K562 (cell line): ENCODE data around the gene CIAPIN1. TPM values are rescaled to one million over a fixed set of nuclear protein-coding genes. Genes with fewer than 3 reads are reported as not detected.

Experiments
- EGR1 ChIP-seq: fragments of 450-650 bp; conservative IDR thresholded peaks from 2 replicates; pipeline ENCODE4 v1.6.1; 2017; ENCODE audit warnings: mild to moderate bottlenecking
- HDAC1 ChIP-seq, 2 experiments: fragments of 450-650 bp; IDR thresholded peaks; 2 replicates each; pipeline ENCODE4 v1.6.1; 2016 to 2017; ENCODE audit warnings: inconsistent platforms in 1 of 2, mild to moderate bottlenecking in 1 of 2, moderate library complexity in 1 of 2
- MED1 ChIP-seq: sonication (generic); formaldehyde crosslinking; IDR thresholded peaks from 2 replicates; pipeline ENCODE4 v1.8.1; 2023; ENCODE audit warnings: missing genetic modification reagents, borderline replicate concordance
- PHB ChIP-seq: fragments of 250-450 bp; sonication (Bioruptor Pico); IDR thresholded peaks from 2 replicates; pipeline ENCODE4 v1.5.0; 2021
- RB1 ChIP-seq: fragments of 450-650 bp; IDR thresholded peaks from 2 replicates; pipeline ENCODE4 v1.6.1; 2017; ENCODE audit warnings: low read depth, mild to moderate bottlenecking
- RBBP5 ChIP-seq: fragments of 200-600 bp; sonication (generic); IDR thresholded peaks from 2 replicates; pipeline ENCODE4 v1.6.1; 2012; ENCODE audit warnings: borderline replicate concordance, mild to moderate bottlenecking, low read length, control low read depth, inconsistent platforms; ENCODE audit not compliant: insufficient read depth, poor library complexity, severe bottlenecking
- RFX1 ChIP-seq: fragments of 450-650 bp; IDR thresholded peaks from 2 replicates; pipeline ENCODE4 v1.6.1; 2016; ENCODE audit warnings: mild to moderate bottlenecking, moderate library complexity
- XRCC5 ChIP-seq: fragments of 200-400 bp; formaldehyde crosslinking; IDR thresholded peaks from 2 replicates; pipeline ENCODE4 v1.6.1; 2017; ENCODE audit warnings: low read depth, mild to moderate bottlenecking, low read length
- ZNF561 ChIP-seq: fragments of 450-650 bp; formaldehyde crosslinking; conservative IDR thresholded peaks from 2 replicates; pipeline ENCODE4 v1.4.0; 2020; ENCODE audit warnings: mild to moderate bottlenecking, moderate library complexity
- polyA plus RNA-seq, 8 experiments: library from polyadenylated mRNA; depleted of rRNA in 4 of 8; stranded (reverse) in 5 of 8; unstranded in 3 of 8; fragments of >200 nt; fragmentation: Nextera tagmentation in 2 of 8; fragmentation: Illumina TruSeq in 1 of 8; extraction: Ambion mirVana in 2 of 8; extraction: Trizol in 1 of 8; gene quantifications; 2 replicates each; pipeline versions ENCODE4 v1.2.1 to v1.2.3, GENCODE V29; 2011 to 2014; ENCODE audit warnings: inconsistent platforms in 1 of 8, missing spikeins in 1 of 8
- total RNA-seq, 7 experiments: library from RNA; depleted of rRNA in 6 of 7; stranded (reverse); fragments of >200 nt in 6 of 7; fragmentation: Illumina TruSeq in 2 of 7; extraction: Trizol in 2 of 7; gene quantifications; 2 replicates each; pipeline versions ENCODE4 v1.2.1 to v1.2.3, GENCODE V29; 2011 to 2021; ENCODE audit warnings: low replicate concordance in 1 of 7
- TF ChIP-seq, protein P1 (sequence below): fragments of 450-650 bp; IDR thresholded peaks from 2 replicates; pipeline ENCODE4 v1.7.0; 2016; ENCODE audit warnings: borderline replicate concordance
- TF ChIP-seq, protein P2 (sequence below), 2 experiments: fragments of 450-650 bp in 1 of 2; sonication (generic) in 1 of 2; formaldehyde crosslinking in 1 of 2; IDR thresholded peaks; 2 replicates each; pipeline versions ENCODE4 v1.7.1 to v1.9.0; 2016 to 2022; ENCODE audit warnings: inconsistent platforms in 1 of 2, mild to moderate bottlenecking in 1 of 2, missing genetic modification reagents in 1 of 2
- TF ChIP-seq, protein P3 (sequence below), 2 experiments: fragments of 150-350 bp in 1 of 2; IDR thresholded peaks; 2 replicates each; pipeline ENCODE4 v1.6.1; 2012 to 2016; ENCODE audit warnings: low read depth in 2 of 2, low read length in 2 of 2, mild to moderate bottlenecking in 1 of 2, moderate library complexity in 1 of 2

Gene CIAPIN1
- total and polyA plus RNA-seq, 9 of the 15 experiments (the other 6 are each of a cell fraction or from before 2014, with no cell fraction given), result 71.8 to 263 (median 95.7) TPM

DNA sequence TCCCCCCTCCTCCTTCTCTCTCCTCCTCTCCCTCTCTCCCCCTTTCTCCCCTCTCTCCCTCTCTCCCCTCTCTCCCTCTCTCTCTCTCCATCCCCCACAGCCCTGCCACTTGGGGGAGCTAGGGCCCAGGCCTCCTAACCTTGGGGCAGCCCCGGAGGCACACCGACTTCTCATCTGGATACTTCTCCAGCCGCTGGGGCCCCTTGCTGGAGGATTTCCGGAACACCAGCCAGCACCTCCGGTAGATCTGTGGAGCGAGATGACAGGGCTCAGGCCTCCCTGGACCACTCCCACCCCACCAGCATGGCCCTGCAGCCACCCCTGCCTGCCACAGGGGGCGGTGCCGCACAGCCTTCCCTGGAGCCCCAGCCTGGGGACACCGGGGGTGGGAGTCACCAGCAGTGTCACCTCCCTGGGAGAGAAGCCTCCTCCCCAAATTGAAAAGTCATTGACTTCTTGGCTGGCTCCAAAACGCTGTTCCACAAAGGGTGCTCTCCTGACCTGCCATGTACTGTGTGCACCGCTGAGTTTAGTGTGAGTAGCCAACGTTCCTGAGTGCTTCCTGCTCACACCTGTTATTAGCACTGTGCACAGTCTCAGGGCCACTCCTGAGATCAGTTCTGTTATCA lies 28.6 kb upstream of the CIAPIN1 start (continued):
- TF ChIP-seq, protein P1, sequence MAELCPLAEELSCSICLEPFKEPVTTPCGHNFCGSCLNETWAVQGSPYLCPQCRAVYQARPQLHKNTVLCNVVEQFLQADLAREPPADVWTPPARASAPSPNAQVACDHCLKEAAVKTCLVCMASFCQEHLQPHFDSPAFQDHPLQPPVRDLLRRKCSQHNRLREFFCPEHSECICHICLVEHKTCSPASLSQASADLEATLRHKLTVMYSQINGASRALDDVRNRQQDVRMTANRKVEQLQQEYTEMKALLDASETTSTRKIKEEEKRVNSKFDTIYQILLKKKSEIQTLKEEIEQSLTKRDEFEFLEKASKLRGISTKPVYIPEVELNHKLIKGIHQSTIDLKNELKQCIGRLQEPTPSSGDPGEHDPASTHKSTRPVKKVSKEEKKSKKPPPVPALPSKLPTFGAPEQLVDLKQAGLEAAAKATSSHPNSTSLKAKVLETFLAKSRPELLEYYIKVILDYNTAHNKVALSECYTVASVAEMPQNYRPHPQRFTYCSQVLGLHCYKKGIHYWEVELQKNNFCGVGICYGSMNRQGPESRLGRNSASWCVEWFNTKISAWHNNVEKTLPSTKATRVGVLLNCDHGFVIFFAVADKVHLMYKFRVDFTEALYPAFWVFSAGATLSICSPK, result no peak
- TF ChIP-seq MED1 (CRISPR knock-in tag) (no peak), ZNF561 (CRISPR knock-in tag) (no peak), RB1 (peak; percentile 40), XRCC5 (peak; percentile 53; the same call in 1 of the 2 replicates), HDAC1 (IDR thresholded peaks at IDR 0.05) (0 out of 4 replicates have a peak, but pooled peaks of 1 of the 2 experiments have one; percentile 25), RFX1 (no peak), PHB (CRISPR knock-in tag) (no peak), EGR1 (peak; percentile 35), RBBP5 (no peak)
- TF ChIP-seq, protein P2, sequence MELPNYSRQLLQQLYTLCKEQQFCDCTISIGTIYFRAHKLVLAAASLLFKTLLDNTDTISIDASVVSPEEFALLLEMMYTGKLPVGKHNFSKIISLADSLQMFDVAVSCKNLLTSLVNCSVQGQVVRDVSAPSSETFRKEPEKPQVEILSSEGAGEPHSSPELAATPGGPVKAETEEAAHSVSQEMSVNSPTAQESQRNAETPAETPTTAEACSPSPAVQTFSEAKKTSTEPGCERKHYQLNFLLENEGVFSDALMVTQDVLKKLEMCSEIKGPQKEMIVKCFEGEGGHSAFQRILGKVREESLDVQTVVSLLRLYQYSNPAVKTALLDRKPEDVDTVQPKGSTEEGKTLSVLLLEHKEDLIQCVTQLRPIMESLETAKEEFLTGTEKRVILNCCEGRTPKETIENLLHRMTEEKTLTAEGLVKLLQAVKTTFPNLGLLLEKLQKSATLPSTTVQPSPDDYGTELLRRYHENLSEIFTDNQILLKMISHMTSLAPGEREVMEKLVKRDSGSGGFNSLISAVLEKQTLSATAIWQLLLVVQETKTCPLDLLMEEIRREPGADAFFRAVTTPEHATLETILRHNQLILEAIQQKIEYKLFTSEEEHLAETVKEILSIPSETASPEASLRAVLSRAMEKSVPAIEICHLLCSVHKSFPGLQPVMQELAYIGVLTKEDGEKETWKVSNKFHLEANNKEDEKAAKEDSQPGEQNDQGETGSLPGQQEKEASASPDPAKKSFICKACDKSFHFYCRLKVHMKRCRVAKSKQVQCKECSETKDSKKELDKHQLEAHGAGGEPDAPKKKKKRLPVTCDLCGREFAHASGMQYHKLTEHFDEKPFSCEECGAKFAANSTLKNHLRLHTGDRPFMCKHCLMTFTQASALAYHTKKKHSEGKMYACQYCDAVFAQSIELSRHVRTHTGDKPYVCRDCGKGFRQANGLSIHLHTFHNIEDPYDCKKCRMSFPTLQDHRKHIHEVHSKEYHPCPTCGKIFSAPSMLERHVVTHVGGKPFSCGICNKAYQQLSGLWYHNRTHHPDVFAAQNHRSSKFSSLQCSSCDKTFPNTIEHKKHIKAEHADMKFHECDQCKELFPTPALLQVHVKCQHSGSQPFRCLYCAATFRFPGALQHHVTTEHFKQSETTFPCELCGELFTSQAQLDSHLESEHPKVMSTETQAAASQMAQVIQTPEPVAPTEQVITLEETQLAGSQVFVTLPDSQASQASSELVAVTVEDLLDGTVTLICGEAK (IDR thresholded peaks at IDR 0.05), result 0 out of 2 replicates have a peak, but pooled peaks have one; percentile 22
- TF ChIP-seq, protein P2 (CRISPR knock-in tag; IDR thresholded peaks at IDR 0.05), result no peak
- TF ChIP-seq, protein P3, sequence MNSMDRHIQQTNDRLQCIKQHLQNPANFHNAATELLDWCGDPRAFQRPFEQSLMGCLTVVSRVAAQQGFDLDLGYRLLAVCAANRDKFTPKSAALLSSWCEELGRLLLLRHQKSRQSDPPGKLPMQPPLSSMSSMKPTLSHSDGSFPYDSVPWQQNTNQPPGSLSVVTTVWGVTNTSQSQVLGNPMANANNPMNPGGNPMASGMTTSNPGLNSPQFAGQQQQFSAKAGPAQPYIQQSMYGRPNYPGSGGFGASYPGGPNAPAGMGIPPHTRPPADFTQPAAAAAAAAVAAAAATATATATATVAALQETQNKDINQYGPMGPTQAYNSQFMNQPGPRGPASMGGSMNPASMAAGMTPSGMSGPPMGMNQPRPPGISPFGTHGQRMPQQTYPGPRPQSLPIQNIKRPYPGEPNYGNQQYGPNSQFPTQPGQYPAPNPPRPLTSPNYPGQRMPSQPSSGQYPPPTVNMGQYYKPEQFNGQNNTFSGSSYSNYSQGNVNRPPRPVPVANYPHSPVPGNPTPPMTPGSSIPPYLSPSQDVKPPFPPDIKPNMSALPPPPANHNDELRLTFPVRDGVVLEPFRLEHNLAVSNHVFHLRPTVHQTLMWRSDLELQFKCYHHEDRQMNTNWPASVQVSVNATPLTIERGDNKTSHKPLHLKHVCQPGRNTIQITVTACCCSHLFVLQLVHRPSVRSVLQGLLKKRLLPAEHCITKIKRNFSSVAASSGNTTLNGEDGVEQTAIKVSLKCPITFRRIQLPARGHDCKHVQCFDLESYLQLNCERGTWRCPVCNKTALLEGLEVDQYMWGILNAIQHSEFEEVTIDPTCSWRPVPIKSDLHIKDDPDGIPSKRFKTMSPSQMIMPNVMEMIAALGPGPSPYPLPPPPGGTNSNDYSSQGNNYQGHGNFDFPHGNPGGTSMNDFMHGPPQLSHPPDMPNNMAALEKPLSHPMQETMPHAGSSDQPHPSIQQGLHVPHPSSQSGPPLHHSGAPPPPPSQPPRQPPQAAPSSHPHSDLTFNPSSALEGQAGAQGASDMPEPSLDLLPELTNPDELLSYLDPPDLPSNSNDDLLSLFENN (IDR thresholded peaks at IDR 0.05; ENCODE audit: low read depth in 2 of 2, low read length in 2 of 2), result 0 out of 4 replicates have a peak, but pooled peaks of 1 of the 2 experiments have one; percentile 29
